Measurements from ENCODE around the gene MICAL2. TPM values are rescaled to one million over a fixed set of nuclear protein-coding genes. Genes with fewer than 3 reads are reported as not detected.
A peak's percentile ranks its signal among the peaks of the same experiment; 100 is the strongest.

Gene MICAL2
- polyA plus RNA-seq, 2 of the 4 experiments (the other 2 are of a cell fraction), result 39.8 to 42.1 TPM

DNA sequence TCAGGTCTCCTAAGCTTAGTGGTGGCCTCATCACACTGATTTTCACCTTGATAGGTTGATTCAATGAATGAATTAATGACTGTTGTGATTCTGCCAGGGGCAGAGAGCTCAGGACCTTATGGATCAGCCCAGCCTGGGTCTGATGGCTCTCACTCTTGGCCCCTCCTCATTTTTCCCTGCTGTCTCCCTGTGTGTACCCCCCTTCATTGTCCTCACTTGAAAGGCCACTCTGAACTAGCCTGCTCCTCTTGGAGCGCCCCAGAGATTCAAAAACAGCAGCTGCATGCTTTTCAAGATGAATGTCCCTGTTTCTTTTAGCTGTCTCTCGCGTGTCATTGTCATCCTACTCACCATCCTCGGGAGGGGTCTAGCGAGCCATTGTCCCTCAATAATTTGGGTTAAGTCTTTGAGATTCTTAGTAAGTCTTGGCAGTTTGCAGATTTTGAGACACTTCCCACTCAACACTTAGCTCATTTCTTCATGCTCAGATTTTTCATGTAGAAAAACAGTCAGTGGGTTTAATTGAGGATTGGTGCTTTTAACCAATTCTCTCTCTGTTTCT is 42.5 kb upstream of the MICAL2 start:
- TF ChIP-seq HOXB5 (CRISPR knock-in tag; IDR thresholded peaks at IDR 0.05), result no peak
- TF ChIP-seq, protein P1, sequence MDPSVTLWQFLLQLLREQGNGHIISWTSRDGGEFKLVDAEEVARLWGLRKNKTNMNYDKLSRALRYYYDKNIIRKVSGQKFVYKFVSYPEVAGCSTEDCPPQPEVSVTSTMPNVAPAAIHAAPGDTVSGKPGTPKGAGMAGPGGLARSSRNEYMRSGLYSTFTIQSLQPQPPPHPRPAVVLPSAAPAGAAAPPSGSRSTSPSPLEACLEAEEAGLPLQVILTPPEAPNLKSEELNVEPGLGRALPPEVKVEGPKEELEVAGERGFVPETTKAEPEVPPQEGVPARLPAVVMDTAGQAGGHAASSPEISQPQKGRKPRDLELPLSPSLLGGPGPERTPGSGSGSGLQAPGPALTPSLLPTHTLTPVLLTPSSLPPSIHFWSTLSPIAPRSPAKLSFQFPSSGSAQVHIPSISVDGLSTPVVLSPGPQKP (IDR thresholded peaks at IDR 0.05; ENCODE audit: low read depth, low read length), result no peak
- TF ChIP-seq CBX8 (IDR thresholded peaks at IDR 0.05), result no peak
- TF ChIP-seq SREBF2 (IDR thresholded peaks at IDR 0.05), result no peak
- TF ChIP-seq CHD4 (IDR thresholded peaks at IDR 0.05; ENCODE audit: borderline replicate concordance), result no peak
- no peak for TF ChIP-seq JUN (IDR thresholded peaks at IDR 0.05)
- no peak for TF ChIP-seq TFCP2L1 (CRISPR knock-in tag; IDR thresholded peaks at IDR 0.05)
- TF ChIP-seq, protein P2, sequence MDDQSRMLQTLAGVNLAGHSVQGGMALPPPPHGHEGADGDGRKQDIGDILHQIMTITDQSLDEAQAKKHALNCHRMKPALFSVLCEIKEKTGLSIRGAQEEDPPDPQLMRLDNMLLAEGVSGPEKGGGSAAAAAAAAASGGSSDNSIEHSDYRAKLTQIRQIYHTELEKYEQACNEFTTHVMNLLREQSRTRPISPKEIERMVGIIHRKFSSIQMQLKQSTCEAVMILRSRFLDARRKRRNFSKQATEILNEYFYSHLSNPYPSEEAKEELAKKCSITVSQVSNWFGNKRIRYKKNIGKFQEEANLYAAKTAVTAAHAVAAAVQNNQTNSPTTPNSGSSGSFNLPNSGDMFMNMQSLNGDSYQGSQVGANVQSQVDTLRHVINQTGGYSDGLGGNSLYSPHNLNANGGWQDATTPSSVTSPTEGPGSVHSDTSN (IDR thresholded peaks at IDR 0.05), result no peak
- TF ChIP-seq NFE2L2 (conservative IDR thresholded peaks at IDR 0.05; ENCODE audit: low read length), result no peak
- no peak for TF ChIP-seq FOSB (CRISPR knock-in tag; IDR thresholded peaks at IDR 0.05)
- no peak for ATAC-seq
- FAIRE-seq, result no peak
- H3K4me3 ChIP-seq, result no peak overlapping the region
- peak overlapping the region; percentile 79 for H3K4me2 ChIP-seq
- peaks cover 75% of the 10 kb centered on the region for H3K4me1 ChIP-seq
- 85% methylated on average over 5 of the region's 5 CpGs for WGBS (ENCODE audit: missing lambda C conversion rate)
- peaks cover 20% of the 10 kb centered on the region for H3K9me3 ChIP-seq
- ChIA-PET POLR2A (interaction anchor here (1.2 to 2.9 kb wide), 5 partner anchors 9 to 165 kb away, joined by 4 to 56 read pairs (median 8); partner anchors contain the start of gene MICAL2), CTCF (interaction anchor here (0.7 to 4.8 kb wide), 8 partner anchors 10 to 214 kb away, joined by 3 to 37 read pairs (median 20); no protein-coding TSS in a partner anchor)
- DNase-seq (ENCODE audit: low read depth in 1 of 2, low spot score in 1 of 2), result no peak
- H3K27ac ChIP-seq, result peak overlapping the region; percentile 97

DNA sequence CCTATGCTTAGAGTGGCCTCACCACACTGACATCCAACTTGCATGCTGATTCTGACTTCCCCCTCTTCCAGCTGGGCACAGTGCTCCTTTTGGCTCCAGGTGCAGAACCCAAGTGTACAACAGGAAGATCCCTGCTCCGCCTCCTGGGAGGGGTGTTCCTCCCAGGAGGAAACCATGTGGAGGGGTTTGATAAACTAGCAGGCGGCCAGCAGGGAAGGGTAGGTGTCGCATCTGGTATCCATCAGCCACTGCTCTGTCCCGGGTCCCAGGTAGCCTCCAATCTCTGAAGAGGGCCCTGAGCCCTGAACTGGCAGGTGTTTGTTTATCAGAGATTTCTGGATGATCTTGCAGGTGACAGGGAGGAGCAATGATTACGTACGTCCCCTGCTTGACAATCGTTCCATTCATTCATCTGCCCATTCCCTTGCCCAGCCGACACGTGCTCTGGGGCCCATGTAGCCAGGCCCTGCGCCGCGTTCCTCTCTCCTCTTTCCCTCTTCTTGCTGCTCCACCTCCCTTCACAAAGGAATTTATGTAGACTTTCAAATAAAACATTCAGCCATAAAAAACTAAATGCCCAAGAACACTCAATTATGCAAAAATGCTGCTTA is 41.2 kb upstream of the MICAL2 start:
- H3K4me2 ChIP-seq, result no peak overlapping the region
- peaks cover 80% of the 10 kb centered on the region for H3K4me1 ChIP-seq
- WGBS (ENCODE audit: missing lambda C conversion rate), result 94% methylated on average over 12 of the region's 12 CpGs
- ATAC-seq (no peak), DNase-seq (ENCODE audit: low read depth in 1 of 2, low spot score in 1 of 2) (no peak), FAIRE-seq (no peak)
- ChIA-PET POLR2A (no interaction called here), CTCF (interaction anchor here (4.8 kb wide), 1 partner anchor 9 kb away, joined by 37 read pairs; no protein-coding TSS in a partner anchor)
- peaks cover 13% of the 10 kb centered on the region for H3K9me3 ChIP-seq
- no peak overlapping the region for H3K4me3 ChIP-seq
- peak overlapping the region; percentile 97 for H3K27ac ChIP-seq
- TF ChIP-seq MAZ (IDR thresholded peaks at IDR 0.05; ENCODE audit: borderline replicate concordance, low read depth, low read length) (no peak), POLR2A (IDR thresholded peaks at IDR 0.05; ENCODE audit: low read length) (no peak), HOXB13 (CRISPR knock-in tag; IDR thresholded peaks at IDR 0.05; ENCODE audit: low read depth) (no peak), CBX2 (IDR thresholded peaks at IDR 0.05; ENCODE audit: borderline replicate concordance, low read depth) (no peak), RAD21 (conservative IDR thresholded peaks at IDR 0.05 in 1 of 2, IDR thresholded peaks at IDR 0.05 in 1 of 2) (no peak), SMC3 (IDR thresholded peaks at IDR 0.05) (no peak), MYC (IDR thresholded peaks at IDR 0.05; ENCODE audit: borderline replicate concordance, low read length) (no peak), FOXS1 (CRISPR knock-in tag; IDR thresholded peaks at IDR 0.05) (no peak), NFE2L2 (conservative IDR thresholded peaks at IDR 0.05; ENCODE audit: low read length) (no peak), PHF8 (IDR thresholded peaks at IDR 0.05; ENCODE audit: borderline replicate concordance, low read depth) (no peak), RCOR1 (IDR thresholded peaks at IDR 0.05; ENCODE audit: low read depth, low read length) (no peak), EP300 (IDR thresholded peaks at IDR 0.05) (no peak), CHD4 (IDR thresholded peaks at IDR 0.05; ENCODE audit: borderline replicate concordance) (no peak), HOXB5 (CRISPR knock-in tag; IDR thresholded peaks at IDR 0.05) (no peak), FOSB (CRISPR knock-in tag; IDR thresholded peaks at IDR 0.05) (no peak)
- TF ChIP-seq, protein P3, sequence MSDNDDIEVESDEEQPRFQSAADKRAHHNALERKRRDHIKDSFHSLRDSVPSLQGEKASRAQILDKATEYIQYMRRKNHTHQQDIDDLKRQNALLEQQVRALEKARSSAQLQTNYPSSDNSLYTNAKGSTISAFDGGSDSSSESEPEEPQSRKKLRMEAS (IDR thresholded peaks at IDR 0.05), result no peak
- TF ChIP-seq, protein P4, sequence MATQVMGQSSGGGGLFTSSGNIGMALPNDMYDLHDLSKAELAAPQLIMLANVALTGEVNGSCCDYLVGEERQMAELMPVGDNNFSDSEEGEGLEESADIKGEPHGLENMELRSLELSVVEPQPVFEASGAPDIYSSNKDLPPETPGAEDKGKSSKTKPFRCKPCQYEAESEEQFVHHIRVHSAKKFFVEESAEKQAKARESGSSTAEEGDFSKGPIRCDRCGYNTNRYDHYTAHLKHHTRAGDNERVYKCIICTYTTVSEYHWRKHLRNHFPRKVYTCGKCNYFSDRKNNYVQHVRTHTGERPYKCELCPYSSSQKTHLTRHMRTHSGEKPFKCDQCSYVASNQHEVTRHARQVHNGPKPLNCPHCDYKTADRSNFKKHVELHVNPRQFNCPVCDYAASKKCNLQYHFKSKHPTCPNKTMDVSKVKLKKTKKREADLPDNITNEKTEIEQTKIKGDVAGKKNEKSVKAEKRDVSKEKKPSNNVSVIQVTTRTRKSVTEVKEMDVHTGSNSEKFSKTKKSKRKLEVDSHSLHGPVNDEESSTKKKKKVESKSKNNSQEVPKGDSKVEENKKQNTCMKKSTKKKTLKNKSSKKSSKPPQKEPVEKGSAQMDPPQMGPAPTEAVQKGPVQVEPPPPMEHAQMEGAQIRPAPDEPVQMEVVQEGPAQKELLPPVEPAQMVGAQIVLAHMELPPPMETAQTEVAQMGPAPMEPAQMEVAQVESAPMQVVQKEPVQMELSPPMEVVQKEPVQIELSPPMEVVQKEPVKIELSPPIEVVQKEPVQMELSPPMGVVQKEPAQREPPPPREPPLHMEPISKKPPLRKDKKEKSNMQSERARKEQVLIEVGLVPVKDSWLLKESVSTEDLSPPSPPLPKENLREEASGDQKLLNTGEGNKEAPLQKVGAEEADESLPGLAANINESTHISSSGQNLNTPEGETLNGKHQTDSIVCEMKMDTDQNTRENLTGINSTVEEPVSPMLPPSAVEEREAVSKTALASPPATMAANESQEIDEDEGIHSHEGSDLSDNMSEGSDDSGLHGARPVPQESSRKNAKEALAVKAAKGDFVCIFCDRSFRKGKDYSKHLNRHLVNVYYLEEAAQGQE (IDR thresholded peaks at IDR 0.05), result no peak
- TF ChIP-seq, protein P5, sequence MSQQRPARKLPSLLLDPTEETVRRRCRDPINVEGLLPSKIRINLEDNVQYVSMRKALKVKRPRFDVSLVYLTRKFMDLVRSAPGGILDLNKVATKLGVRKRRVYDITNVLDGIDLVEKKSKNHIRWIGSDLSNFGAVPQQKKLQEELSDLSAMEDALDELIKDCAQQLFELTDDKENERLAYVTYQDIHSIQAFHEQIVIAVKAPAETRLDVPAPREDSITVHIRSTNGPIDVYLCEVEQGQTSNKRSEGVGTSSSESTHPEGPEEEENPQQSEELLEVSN (IDR thresholded peaks at IDR 0.05; ENCODE audit: borderline replicate concordance, low read depth), result no peak
- TF ChIP-seq, protein P6, sequence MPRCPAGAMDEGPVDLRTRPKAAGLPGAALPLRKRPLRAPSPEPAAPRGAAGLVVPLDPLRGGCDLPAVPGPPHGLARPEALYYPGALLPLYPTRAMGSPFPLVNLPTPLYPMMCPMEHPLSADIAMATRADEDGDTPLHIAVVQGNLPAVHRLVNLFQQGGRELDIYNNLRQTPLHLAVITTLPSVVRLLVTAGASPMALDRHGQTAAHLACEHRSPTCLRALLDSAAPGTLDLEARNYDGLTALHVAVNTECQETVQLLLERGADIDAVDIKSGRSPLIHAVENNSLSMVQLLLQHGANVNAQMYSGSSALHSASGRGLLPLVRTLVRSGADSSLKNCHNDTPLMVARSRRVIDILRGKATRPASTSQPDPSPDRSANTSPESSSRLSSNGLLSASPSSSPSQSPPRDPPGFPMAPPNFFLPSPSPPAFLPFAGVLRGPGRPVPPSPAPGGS (IDR thresholded peaks at IDR 0.05), result no peak

Data from A549 (cell line).